Activated naive CD4-positive, alpha-beta T cell treated with anti-CD3 and anti-CD28 coated beads, Interleukin-2, amount 50 U/mL, for 72 hours (primary cell): ENCODE measurements around the gene CACNG7. TPM values are rescaled to one million over a fixed set of nuclear protein-coding genes. Genes with fewer than 3 reads are reported as not detected.
A peak's percentile ranks its signal among the peaks of the same experiment; 100 is the strongest.

Experiments used
- ATAC-seq, 2 donors: fragments of 150-1000 bp; cut with Tn5 transposase; 2 replicates each; pipeline ENCODE4 v1.10.0; 2021; ENCODE audit warnings: mild to moderate bottlenecking in 2 of 2, moderate library complexity in 2 of 2
- DNase-seq, 2 donors: peaks; one replicate each; pipeline ENCODE4 v3.0.0; 2021 to 2022; ENCODE audit warnings: low spot score in 2 of 2
- H3K27ac Mint-ChIP-seq, 2 donors: one replicate each; pipeline ENCODE4 v1.8.0; 2022; ENCODE audit warnings: mild to moderate bottlenecking in 2 of 2, mixed read lengths in 2 of 2
- H3K36me3 Mint-ChIP-seq, 2 donors: one replicate each; pipeline ENCODE4 v1.8.0; 2022; ENCODE audit warnings: mixed read lengths in 2 of 2
- H3K9me3 Mint-ChIP-seq, 2 donors: one replicate each; pipeline ENCODE4 v1.8.0; 2022; ENCODE audit warnings: mixed read lengths in 2 of 2
- total RNA-seq, 2 donors: library from RNA; stranded (reverse); gene quantifications; one replicate each; pipeline ENCODE4 v1.2.3, GENCODE V29; 2022

The CACNG7 gene
- total RNA-seq, 2 donors from 2014 or later, result not detected

DNA sequence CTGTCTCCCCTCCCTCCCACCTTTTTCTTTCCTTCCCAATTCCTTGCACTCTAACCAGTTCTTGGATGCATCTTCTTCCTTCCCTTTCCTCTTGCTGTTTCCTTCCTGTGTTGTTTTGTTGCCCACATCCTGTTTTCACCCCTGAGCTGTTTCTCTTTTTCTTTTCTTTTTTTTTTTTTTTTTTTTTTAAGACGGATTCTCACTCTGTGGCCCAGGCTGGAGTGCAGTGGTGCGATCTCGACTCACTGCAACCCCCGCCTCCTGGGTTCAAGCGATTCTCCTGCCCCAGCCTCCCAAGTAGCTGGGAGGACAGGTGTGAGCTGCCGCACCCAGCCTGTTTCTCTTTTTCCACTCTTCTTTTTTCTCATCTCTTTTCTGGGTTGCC is 34.5 kb upstream of the CACNG7 start:
- Mint-ChIP-seq H3K9me3 (no peaks in the 10 kb centered on the region), H3K27ac (peak overlapping the region; percentile 18 to 70), H3K36me3 (peaks cover 17 to 49% of the 10 kb centered on the region in 2 donors)
- DNase-seq (no peak), ATAC-seq (no peak)

DNA sequence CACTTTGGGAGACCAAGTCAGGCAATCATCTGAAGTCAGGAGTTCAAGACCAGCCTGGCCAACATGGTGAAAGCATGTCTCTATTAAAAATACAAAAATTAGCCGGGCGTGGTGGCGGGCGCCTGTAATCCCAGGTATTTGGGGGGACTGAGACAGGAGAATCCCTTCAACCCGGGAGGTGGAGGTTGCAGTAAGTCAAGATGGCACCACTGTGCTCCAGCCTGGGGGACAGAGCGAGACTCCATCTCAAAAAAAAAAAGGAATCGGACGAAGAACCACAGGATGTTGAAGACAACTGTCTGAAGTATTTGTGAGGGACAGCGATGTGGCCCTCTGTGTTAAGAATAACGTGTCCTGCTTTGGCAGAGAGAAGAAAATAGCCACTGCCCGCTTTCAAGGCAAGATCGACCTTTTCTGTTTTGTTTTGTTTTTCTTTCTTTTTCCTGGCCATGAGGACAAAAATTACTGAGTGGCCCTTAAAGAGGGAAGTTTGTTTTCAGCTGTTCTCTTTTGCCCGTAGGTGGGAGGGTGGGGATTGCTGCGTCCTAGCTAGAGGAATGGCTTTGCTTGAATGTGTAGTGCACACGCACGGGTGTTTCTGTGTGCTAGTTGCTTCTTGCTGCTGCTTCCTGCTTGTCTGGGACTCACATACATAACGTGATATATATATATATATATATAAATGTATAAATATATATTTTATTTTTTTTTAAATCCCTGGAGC is 33.3 kb upstream of the CACNG7 start:
- DNase-seq (no peak), ATAC-seq (no peak)
- Mint-ChIP-seq H3K27ac (peak overlapping the region in 1 of 2 donors; percentile 70), H3K9me3 (no peaks in the 10 kb centered on the region), H3K36me3 (peaks cover 17 to 46% of the 10 kb centered on the region in 2 donors)

DNA sequence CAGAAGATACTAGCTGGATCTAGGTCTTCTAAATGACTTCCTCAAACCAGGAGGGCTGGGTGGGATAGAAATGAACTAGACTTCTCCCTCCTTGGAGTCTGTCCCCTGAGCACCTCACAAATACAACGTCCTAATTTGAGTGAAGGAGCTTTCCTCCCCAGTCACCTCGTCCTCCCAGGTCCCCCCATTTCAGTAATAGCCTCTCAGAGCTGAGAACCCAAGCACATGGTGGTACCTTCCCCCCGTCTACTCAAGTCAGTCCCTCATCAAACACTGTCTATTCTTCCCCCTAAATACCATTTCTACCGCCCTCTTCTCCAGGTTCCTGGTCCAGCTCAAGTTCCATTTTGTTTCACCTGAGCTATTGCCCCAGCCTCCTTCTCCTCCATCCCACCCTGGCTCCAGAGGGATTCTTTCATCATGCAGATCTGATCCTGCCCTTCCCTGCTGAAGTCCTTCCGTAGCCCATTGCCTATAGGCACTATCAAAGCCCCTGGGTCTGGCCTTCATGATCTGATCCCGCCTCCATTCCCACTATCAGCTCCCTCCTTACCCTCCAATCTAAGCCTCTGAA is 32.3 kb upstream of the CACNG7 start:
- peak overlapping the region; percentile 7 to 45 for H3K27ac Mint-ChIP-seq

DNA sequence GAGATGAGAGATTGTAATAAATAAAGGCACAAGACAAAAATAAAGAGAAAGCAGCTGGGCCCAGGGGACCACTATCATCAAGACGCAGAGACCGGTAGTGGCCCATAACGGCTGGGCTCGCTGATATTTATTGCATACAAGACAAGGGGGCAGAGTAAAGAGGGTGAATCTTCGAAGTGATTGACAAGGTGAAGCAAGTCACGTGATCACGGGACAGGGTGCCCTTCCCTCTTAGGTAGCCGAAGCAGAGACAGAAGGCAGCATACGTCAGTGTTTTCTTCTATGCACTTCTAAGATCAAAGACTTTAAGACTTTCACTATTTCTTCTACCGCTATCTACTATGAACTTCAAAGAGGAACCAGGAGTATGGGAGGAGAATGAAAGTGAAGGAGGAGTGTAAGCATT is 31.7 kb upstream of the CACNG7 start:
- no peaks in the 10 kb centered on the region for H3K9me3 Mint-ChIP-seq
- peaks cover 17 to 35% of the 10 kb centered on the region in 2 donors for H3K36me3 Mint-ChIP-seq
- ATAC-seq, result no peak
- peak in 1 of 2 donors; percentile 34 for DNase-seq
- H3K27ac Mint-ChIP-seq, result peak overlapping the region; percentile 7 to 45

More for the DNA sequence above, 32.3 kb upstream of the CACNG7 start:
- ATAC-seq (no peak), DNase-seq (no peak)
- Mint-ChIP-seq H3K9me3 (no peaks in the 10 kb centered on the region), H3K36me3 (peaks cover 17 to 36% of the 10 kb centered on the region in 2 donors)

DNA sequence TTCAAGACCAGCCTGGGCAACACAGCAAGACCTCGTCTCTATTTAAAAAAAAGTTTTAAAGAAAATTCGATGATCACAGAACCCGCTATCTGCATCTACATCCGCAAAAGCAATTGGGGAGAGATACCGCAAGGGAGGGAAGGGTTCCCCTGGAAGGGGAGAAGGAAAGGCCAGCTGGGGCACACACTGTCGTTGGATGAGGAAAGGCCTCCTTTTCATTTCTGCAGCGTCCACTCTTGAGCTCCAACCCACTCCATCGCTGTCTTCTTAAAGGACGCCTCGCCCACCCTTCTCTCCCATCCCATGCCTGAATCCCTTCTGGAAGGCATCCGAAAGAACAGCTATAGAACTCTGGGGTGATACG is 30.3 kb upstream of the CACNG7 start:
- peaks cover 13 to 30% of the 10 kb centered on the region in 2 donors for H3K36me3 Mint-ChIP-seq
- H3K27ac Mint-ChIP-seq, result peak overlapping the region in 1 of 2 donors; percentile 22
- ATAC-seq, result peak; percentile 1
- H3K9me3 Mint-ChIP-seq, result no peaks in the 10 kb centered on the region
- DNase-seq, result no peak

DNA sequence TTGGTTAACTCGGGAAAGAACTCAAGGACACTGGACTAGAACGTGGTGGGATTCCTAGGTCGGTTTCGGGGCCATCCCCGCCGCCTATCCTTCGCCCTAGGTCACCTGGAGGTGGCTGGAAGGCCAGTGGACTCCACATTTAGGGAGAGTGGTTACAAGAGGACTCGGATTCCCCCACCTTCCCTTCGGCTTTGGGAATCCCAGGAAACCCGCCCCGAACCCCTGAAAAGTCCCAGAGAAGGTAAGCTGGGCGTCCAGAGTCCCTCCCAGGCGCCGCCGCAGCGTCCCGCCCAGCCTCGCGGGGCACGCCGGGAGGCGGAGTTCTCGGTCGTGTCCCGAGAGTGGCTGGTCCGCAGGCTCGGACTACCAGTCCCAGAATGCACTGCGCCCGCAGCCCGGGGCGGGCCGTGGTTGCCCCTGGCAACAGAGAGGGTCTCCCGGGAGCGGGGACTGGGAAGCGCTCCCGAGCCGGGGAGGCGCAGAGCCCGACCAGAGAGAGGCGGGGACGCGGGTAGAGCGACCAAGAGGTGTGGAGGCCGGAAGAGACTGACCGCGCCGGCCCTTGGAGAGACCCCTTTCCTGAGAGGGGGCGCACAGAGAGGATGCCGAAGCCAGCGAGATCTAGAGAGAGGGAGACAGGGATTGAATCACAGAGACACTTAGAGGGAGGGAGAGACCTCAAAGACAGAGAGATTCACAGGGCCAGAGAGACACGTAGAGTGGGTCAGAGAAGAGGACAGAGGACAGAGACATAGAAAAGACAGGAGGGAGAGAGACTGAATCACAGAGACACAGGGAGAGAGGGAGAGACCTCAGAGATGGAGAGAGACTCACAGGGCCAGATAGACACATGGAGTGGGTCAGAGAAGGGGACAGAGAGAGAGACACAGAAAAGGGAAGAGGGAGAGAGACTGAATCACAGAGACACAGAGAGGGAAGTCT is 29.7 kb upstream of the CACNG7 start:
- H3K9me3 Mint-ChIP-seq, result no peaks in the 10 kb centered on the region
- peak; percentile 79 to 86 for DNase-seq

DNA sequence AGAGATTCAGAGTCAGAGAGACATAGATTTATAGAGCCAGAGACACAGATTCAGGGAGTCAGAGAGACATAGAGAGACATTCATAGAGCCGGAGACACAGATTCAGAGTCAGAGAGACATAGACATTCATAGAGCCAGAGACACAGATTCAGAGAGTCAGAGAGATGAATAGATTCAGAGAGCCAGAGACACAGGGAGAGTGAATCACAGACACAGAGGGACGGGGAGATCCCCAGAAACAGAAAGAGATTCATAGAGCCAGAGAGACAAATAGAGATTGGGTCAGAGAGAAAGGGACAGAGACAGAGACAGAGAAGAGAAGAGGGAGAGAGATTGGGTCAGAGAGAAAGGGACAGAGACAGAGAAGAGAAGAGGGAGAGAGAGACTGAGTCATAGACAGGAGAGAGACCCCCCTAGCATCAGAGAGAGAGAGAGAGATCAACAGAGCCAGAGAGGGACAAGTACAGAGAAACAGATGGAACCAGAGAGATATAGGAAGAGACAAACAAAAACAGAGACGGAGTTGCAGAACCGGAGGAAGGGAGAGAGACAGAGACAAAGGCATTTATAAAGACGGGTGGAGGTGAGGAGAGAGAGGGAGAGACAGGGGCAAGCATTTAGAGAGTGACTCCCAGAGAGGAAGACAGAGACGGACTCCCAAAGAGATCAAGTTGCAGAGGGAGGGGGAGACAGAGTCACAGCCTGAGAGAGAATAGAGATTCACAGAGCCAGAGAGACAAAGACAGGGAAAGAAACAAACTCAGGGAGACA is 28.2 kb upstream of the CACNG7 start:
- DNase-seq (no peak), ATAC-seq (peak in 1 of 2 donors; percentile 51)
- H3K9me3 Mint-ChIP-seq, result no peaks in the 10 kb centered on the region
- H3K27ac Mint-ChIP-seq, result no peak overlapping the region
- H3K36me3 Mint-ChIP-seq, result peaks cover 0 to 9% of the 10 kb centered on the region in 2 donors

More for the DNA sequence above, 29.7 kb upstream of the CACNG7 start:
- Mint-ChIP-seq H3K36me3 (peaks cover 6 to 24% of the 10 kb centered on the region in 2 donors), H3K27ac (peak overlapping the region in 1 of 2 donors; percentile 15)
- peak; percentile 90 to 91 for ATAC-seq

DNA sequence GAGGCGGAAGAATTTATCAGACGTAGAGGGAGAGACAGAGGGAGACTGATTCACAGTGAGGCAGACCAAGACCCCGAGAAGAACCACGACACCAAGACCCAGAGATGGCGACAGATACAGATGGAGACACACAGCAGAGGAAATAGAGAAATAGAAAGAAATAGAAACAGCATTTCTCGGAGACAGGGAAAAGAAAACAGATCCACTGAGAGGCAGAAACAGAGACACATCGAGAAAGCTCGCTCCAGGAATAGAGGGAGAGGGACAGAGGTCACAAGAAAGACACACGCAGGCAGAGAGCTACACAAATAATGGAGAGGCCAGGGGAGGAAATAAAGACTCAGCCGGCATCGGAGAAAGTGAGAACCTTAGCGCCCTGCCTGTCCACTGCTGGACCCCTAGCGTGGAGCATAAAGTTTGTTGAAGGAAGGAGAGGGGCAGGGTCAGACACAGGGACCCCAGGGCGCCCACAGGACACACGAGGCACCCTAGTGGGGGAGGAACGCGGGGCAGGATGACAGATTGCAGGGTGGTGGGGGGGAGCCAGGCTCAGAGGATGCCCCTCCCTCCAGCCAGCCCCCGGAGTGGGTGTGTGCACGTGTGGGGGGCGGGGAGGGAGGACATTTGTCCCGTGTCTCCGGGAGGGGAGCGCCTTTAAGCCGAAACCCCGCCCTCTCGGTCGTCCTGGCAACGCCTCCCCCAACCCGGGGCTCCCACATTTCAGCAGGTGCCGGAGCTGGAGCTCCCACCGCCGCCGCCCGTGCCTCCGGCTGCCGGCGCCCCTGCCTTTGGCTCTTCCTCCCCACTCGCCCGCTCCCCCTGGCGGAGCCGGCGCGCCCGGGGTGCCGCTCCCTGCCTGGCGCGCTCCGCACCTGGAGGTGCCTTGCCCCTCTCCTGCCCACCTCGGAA is 27.3 kb upstream of the CACNG7 start, which contains the start of gene PRKCG:
PRKCG (plus strand) TSS at position 716 of the 909 bp plus-strand sequence. CDS start 298 bp downstream, outside the sequence.
- H3K9me3 Mint-ChIP-seq, result no peaks in the 10 kb centered on the region
- peak in 1 of 2 donors; percentile 65 for DNase-seq

DNA sequence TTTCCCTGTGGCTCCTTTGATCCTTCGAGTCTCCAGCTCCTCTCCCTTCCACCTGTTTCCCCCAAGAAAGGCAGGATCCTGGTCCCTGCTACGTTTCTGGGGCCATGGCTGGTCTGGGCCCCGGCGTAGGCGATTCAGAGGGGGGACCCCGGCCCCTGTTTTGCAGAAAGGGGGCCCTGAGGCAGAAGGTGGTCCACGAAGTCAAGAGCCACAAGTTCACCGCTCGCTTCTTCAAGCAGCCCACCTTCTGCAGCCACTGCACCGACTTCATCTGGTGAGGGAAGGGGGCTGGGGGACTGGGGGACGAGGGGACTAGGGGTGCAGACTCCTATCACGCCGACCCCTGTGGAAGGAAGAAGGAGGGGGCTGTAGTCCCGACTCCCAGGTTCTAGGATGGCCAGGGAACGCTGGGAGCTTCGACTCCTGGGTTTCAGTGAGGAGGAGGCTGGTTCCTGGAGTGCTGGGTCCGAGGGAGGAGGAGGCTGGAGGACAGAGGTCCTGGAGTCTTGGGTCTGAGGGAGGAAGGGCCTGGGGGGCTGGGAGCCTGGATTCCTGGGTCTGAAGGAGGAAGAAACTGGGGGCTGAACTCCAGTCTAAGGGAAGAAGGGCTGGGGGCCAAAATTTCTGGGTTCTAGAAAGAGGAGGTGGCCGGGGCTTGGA is 26.6 kb upstream of the CACNG7 start:
- H3K36me3 Mint-ChIP-seq, result no peaks in the 10 kb centered on the region
- H3K9me3 Mint-ChIP-seq, result no peaks in the 10 kb centered on the region
- ATAC-seq (no peak), DNase-seq (no peak)
- H3K27ac Mint-ChIP-seq, result no peak overlapping the region

More for the DNA sequence above, 27.3 kb upstream of the CACNG7 start, which contains the start of gene PRKCG:
- peak in 1 of 2 donors; percentile 46 for ATAC-seq
- no peak within 1 kb of the TSS for H3K27ac Mint-ChIP-seq
- H3K36me3 Mint-ChIP-seq, result peaks cover 0 to 6% of the 10 kb centered on the region in 2 donors

DNA sequence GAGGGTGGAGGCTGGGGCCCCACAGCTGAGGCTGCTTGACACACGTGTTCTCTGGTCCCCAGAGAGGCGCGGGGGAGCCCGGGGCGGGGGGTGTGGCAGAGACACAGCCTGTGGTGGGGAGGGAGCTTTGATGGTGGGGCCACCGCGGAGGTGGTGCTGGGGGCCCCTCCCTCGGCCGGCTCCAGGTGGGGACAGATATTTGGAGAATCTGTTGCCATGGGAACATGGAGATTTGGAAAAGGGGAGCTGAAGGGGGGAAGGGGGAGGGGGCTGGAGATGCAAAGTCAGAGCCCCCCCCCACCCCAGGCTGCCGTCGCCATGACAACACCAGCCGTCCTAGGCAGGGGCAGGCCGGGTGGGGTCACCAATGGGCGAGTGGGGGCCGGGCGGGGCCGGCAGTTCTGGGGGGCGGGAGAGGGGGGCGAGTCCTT is 25.8 kb upstream of the CACNG7 start:
- no peak overlapping the region for H3K27ac Mint-ChIP-seq
- no peaks in the 10 kb centered on the region for H3K36me3 Mint-ChIP-seq
- no peak for DNase-seq

DNA sequence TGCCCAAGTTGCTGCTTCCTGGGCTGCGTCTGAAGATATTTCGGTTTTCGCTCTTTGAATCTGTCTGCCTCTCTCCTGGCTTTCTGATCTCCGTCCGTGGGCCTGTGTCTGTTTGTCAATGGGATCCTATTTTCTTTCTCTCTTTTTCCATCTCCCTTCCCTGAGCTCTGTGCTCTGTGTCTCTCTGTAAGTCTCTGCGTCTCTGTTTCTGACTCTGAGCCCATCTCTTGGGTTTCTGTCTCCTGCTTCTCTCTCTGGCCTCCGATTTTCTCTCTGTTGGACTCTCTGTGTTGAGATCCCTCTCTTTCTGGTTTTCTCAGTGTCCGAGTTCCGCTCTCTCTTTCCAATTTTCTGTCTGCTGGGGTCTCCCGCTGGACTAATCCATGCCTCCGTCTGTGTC is 25.3 kb upstream of the CACNG7 start:
- DNase-seq (no peak), ATAC-seq (no peak)
- Mint-ChIP-seq H3K36me3 (no peaks in the 10 kb centered on the region), H3K9me3 (no peaks in the 10 kb centered on the region), H3K27ac (no peak overlapping the region)

More for the DNA sequence above, 25.8 kb upstream of the CACNG7 start:
- no peak for ATAC-seq
- no peaks in the 10 kb centered on the region for H3K9me3 Mint-ChIP-seq

DNA sequence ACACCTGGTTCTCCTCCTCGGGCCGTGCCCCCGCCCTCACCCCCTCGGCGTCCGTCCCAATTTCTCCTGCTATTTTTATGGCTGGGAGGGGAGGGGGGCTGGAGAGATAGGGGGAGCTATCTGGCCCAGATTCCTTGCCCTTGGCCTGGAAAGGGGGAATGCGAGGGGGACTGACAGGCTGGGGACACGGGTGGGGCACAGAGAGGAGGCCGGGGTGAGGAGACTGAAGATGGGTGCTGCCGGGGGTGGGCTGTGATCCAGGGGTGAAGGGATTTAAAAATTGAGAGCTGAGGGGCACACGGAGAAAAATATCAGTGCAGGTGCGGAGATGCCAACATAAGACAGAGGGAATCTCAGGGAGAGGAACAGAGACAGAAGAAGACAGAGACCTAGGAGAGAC is 24.8 kb upstream of the CACNG7 start:
- Mint-ChIP-seq H3K36me3 (no peaks in the 10 kb centered on the region), H3K27ac (no peak overlapping the region), H3K9me3 (no peaks in the 10 kb centered on the region)
- DNase-seq (no peak), ATAC-seq (no peak)

DNA sequence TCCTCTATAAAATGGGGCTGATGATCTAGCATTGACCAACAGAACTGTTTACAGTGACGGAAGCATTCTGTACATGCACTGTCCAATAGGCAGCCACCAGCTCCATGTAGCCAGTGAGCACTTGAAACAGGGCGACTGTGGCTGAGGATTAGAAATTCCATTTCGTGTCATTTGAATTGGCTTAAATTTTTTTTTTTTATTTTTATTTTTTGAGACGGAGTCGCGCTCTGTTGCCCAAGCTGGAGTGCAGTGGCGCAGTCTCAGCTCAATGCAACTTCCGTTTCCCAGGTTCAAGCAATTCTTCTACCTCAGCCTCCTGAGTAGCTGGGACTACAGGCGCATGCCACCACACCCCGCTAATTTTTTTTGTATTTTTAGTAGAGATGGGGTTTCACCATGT is 24.0 kb upstream of the CACNG7 start:
- Mint-ChIP-seq H3K27ac (no peak overlapping the region), H3K9me3 (no peaks in the 10 kb centered on the region), H3K36me3 (no peaks in the 10 kb centered on the region)
- ATAC-seq (no peak), DNase-seq (no peak)

DNA sequence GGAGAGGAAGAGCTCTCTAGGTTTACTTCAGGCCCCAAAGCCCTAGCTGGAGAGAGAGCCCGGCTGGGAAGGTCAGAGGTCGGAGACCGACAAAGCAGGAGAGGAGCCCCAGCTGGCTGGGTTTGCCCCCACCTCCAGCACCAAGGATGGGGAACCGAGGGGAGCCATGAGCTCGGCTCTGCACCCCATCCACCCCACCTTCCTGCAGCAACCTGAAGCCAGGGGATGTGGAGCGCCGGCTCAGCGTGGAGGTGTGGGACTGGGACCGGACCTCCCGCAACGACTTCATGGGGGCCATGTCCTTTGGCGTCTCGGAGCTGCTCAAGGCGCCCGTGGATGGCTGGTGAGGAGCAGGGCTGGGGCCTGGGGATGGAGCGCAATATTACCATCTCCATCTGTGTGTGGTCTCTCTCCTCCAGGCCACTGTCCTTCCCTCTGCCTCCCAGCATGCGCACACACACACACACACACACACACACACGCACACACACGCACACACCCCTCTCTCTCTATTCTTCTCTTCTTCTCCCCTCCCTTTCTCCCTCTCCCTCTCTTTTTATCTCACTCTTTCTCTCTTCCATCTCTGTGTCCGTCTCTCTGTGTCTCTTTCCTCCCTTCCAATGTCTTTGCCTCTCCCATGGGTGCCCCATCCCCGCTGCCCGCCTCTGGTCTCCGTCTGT is 16.6 kb upstream of the CACNG7 start:
- Mint-ChIP-seq H3K36me3 (no peaks in the 10 kb centered on the region), H3K9me3 (no peaks in the 10 kb centered on the region), H3K27ac (no peak overlapping the region)
- ATAC-seq (no peak), DNase-seq (no peak)
